HL-60 (cell line): ENCODE measurements around the gene UCN3.

Source experiments
- DNase-seq, 2 experiments: peaks; one replicate each; pipeline ENCODE4 v3.0.0-alpha.2; 2010 to 2020; ENCODE audit warnings: low read depth in 1 of 2, low spot score in 1 of 2
- H3K27ac ChIP-seq: fragments of 250-450 bp; sonication (Bioruptor Pico); replicated peaks from 2 replicates; pipeline ENCODE4 v1.5.1; 2020; ENCODE audit warnings: mild to moderate bottlenecking, moderate library complexity
- H3K27me3 ChIP-seq: fragments of 250-450 bp; sonication (Bioruptor Pico); 2 replicates; pipeline ENCODE4 v1.5.1; 2021; ENCODE audit warnings: mild to moderate bottlenecking, moderate library complexity; ENCODE audit not compliant: insufficient read depth, poor library complexity, severe bottlenecking
- H3K4me3 ChIP-seq: replicated peaks from 2 replicates; pipeline ENCODE4 v1.5.1; 2011; ENCODE audit warnings: mild to moderate bottlenecking, control low read depth, low read length; ENCODE audit not compliant: insufficient read depth
- GABPA ChIP-seq: IDR thresholded peaks from 2 replicates; pipeline ENCODE4 v1.6.1; 2012; ENCODE audit warnings: low read depth
- POLR2AphosphoS5 ChIP-seq: IDR thresholded peaks from 2 replicates; pipeline ENCODE4 v1.6.1; 2012; ENCODE audit warnings: low read depth
- SPI1 ChIP-seq: IDR thresholded peaks from 2 replicates; pipeline ENCODE4 v1.6.1; 2012; ENCODE audit warnings: low read depth, mild to moderate bottlenecking, borderline replicate concordance
- TF ChIP-seq, protein P1 (sequence below): IDR thresholded peaks from 2 replicates; pipeline ENCODE4 v1.6.1; 2012; ENCODE audit warnings: low read depth; ENCODE audit not compliant: insufficient replicate concordance
- TF ChIP-seq, protein P2 (sequence below): IDR thresholded peaks from one replicate; pipeline ENCODE4 v1.5.1; 2011; ENCODE audit warnings: low read length, control low read depth, inconsistent platforms; ENCODE audit not compliant: insufficient read depth

UCN3 gene

DNA sequence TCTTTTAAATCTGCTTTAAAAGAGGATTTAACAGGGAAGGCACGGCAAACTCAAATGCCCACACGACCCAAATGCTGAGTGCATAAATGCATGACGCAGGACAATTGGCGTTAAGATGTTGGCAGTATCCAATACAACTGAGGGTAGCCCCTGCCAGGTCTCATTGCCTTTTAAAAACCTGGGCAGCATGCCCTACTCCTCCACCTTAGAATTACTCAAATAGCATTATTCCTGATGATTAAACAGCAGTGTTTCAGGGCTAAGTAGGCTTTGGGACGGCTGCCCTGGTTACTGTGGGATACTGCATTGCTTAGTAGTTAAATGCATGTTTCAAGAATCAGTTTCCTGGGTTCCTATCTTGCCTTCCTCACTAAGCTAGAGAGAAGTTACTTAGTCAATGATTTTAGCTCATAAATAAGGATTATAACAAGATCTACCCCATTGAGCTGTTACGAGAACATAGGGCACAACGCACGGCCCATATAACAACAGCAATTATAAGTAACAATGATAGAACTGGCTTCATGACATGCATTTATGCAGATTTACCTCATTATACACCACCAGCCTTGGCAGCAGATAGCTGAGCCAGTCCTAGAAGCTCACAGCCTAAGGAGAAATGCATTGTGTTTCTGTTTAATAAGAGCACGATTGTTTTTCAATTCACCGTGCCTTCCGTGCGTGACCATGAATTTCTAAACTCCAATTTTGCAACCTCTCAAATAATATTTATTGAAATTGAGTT, 32.0 kb downstream of the UCN3 start:
- DNase-seq, result no peak
- no peak overlapping the region for H3K27ac ChIP-seq
- no peak overlapping the region for H3K4me3 ChIP-seq
- TF ChIP-seq GABPA (no peak), POLR2AphosphoS5 (no peak), SPI1 (no peak)
- TF ChIP-seq, protein P1, sequence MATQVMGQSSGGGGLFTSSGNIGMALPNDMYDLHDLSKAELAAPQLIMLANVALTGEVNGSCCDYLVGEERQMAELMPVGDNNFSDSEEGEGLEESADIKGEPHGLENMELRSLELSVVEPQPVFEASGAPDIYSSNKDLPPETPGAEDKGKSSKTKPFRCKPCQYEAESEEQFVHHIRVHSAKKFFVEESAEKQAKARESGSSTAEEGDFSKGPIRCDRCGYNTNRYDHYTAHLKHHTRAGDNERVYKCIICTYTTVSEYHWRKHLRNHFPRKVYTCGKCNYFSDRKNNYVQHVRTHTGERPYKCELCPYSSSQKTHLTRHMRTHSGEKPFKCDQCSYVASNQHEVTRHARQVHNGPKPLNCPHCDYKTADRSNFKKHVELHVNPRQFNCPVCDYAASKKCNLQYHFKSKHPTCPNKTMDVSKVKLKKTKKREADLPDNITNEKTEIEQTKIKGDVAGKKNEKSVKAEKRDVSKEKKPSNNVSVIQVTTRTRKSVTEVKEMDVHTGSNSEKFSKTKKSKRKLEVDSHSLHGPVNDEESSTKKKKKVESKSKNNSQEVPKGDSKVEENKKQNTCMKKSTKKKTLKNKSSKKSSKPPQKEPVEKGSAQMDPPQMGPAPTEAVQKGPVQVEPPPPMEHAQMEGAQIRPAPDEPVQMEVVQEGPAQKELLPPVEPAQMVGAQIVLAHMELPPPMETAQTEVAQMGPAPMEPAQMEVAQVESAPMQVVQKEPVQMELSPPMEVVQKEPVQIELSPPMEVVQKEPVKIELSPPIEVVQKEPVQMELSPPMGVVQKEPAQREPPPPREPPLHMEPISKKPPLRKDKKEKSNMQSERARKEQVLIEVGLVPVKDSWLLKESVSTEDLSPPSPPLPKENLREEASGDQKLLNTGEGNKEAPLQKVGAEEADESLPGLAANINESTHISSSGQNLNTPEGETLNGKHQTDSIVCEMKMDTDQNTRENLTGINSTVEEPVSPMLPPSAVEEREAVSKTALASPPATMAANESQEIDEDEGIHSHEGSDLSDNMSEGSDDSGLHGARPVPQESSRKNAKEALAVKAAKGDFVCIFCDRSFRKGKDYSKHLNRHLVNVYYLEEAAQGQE, result no peak
- TF ChIP-seq, protein P2, sequence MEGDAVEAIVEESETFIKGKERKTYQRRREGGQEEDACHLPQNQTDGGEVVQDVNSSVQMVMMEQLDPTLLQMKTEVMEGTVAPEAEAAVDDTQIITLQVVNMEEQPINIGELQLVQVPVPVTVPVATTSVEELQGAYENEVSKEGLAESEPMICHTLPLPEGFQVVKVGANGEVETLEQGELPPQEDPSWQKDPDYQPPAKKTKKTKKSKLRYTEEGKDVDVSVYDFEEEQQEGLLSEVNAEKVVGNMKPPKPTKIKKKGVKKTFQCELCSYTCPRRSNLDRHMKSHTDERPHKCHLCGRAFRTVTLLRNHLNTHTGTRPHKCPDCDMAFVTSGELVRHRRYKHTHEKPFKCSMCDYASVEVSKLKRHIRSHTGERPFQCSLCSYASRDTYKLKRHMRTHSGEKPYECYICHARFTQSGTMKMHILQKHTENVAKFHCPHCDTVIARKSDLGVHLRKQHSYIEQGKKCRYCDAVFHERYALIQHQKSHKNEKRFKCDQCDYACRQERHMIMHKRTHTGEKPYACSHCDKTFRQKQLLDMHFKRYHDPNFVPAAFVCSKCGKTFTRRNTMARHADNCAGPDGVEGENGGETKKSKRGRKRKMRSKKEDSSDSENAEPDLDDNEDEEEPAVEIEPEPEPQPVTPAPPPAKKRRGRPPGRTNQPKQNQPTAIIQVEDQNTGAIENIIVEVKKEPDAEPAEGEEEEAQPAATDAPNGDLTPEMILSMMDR, result no peak
- no peaks in the 10 kb centered on the region for H3K27me3 ChIP-seq

GRCh38 chr10:5399332-5399731, 34.6 kb downstream of the UCN3 start:
- H3K27ac ChIP-seq, result no peak overlapping the region
- TF ChIP-seq POLR2AphosphoS5, result no peak
- no peak for TF ChIP-seq SPI1
- TF ChIP-seq, protein P2, result no peak
- TF ChIP-seq, protein P1, result no peak
- no peak for TF ChIP-seq GABPA
- DNase-seq, result no peak
- no peak overlapping the region for H3K4me3 ChIP-seq
- H3K27me3 ChIP-seq, result no peaks in the 10 kb centered on the region

GRCh38 chr10:5400468-5401240, 35.9 kb downstream of the UCN3 start:
- no peak overlapping the region for H3K4me3 ChIP-seq
- no peak for DNase-seq
- no peaks in the 10 kb centered on the region for H3K27me3 ChIP-seq
- no peak overlapping the region for H3K27ac ChIP-seq
- TF ChIP-seq, protein P1, result no peak
